HCEC 1CT (cell line): ENCODE measurements around the gene ANKRD29.
"Not testable (repeated sequence)": the region's sequence is repeated elsewhere in the genome, so short reads cannot be mapped to it uniquely, and the experiment has no call there.

Experiments used
- DNase-seq: peaks from one replicate; pipeline ENCODE4 v3.0.0-alpha.2; 2017

Gene ANKRD29

DNA sequence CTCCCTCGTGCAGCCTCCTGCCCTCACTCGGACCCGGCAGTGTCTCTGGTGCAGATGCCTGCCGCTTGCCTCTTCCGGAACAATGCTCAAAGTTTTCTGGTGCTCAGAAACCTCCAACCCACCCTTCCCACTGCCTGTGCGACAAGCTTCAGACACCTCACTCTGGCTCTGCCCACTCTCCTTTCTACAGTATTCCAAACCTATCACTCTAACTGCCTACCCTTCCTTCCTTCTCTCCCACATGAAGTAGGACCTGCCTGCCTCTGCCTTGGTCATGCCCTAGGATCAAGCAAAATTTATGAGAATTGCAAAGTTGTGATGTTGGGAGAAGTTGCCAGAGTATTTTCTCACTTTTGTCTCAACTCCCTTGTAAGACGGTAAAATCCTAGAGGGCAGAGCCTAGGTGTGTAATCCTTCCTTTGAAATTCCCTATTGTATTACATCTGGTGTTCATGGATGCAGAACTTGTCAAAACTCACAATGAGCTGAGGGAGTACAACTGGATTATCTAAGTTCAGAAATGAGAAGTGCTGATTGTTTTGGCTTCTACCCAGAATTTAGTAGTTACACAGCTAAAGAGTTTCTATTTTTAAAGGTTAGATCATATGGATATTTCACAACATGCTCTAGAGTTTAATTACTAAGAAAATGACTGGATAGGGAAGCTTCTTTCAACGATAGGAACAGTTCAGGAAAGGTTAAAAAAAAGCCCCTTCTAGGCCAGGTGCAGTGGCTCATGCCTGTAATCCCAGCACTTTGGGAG, 83.6 kb downstream of the ANKRD29 start:
- DNase-seq: peak; percentile 69

DNA sequence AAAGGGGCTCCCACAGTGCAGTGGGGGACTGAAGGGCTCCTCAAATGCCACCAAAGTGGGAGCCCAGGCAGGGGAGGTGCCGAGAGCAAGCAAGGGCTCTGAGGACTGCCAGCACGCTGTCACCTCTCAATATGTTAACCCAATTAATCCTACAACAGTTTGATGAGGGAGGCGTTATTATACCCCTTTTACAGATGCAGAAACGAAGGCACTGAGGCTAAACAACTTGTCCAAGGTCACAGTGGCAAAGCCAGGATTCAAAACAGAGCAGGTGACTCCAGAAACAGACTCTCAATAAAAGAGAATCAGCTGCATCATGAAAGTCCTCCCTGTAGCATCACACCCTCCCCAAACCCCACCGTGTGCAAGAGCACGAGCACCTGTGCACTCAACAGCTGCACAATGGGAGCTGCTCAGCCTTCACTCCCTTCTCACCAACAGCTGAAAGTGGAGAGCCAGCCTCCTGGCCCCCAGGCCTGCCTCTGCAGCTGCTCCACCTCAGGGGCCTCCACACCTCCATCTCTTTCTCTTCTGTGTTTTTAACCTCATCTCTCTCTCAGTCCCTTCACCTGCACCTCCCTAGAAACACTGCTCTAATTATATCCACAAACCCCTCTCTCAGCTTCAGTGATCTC, 84.5 kb downstream of the ANKRD29 start:
- no peak for DNase-seq

DNA sequence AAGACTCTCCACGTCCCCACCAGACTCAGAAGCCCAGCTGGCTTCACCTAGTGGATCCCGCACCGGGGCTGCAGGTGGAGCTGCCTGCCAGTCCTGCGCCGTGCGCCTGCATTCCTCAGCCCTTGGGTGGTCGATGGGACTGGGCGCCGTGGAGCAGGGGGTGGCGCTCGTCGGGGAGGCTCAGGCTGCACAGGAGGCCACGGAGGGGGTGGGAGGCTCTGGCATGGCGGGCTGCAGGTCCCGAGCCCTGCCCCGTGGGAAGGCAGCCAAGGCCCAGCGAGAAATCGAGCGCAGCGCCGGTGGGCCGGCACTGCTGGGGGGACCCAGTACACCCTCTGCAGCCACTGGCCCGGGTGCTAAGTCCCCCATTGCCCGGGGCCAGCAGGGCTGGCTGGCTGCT, 85.2 kb downstream of the ANKRD29 start:
- DNase-seq: not testable (repeated sequence)

DNA sequence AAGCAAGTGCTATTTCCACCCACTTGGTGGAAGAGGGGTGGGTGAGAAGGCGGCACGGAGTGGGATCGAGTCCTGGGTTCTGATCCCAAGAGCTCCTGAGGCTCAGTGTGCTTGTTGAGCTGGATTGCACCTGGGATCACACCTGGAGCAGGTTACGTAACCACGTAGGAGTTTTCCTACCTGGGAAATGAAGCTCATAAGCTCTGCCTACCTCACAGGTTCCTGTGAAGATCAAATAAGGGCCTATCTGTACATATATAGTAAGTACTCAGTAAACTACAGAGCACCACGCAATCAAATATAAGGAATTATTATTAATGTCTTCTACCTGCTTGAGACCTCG, 87.4 kb downstream of the ANKRD29 start:
- DNase-seq: no peak

GRCh38 chr18:23574611-23575308, 88.0 kb downstream of the ANKRD29 start:
- no peak for DNase-seq

DNA sequence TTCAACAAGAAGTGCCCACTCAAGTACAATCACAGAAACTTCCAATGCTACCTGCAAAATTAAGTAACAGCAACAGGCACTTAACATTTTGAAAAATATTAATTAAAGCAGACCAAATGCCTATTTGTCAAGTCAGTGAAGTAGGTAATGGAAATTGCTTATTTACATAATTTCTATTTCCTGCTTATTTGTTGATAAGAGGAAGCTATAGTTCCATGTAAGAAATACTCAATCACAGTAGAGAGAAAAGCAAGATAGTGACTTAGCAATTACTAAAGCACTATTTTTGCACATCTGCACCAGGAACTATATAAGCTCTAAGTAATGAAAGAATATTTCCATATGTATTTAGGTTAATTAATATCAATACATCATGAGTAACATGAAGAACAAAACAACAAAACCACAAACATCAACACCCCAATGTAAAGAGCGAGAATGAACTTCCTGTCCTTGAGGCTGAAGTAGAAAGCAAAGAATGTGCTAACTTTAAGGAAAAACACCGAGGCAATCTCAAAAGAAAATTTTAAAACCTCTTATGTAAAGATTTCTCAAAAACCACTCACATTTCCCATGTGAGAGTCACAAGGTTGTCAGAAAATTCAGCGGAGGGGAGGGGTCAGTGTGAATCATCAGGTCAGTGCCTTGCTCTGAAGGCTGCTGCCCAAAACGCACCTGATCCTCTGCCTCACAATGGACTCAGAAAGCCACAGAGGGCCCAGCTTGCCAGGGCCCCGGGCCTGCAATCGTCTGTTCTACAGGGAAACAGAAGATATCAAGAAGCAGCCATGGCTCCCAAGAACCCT, 88.9 kb downstream of the ANKRD29 start:
- peak; percentile 85 for DNase-seq

- DNase-seq: no peak
Observed at GRCh38 chr18:23573020-23573419, 89.7 kb downstream of the ANKRD29 start.

DNA sequence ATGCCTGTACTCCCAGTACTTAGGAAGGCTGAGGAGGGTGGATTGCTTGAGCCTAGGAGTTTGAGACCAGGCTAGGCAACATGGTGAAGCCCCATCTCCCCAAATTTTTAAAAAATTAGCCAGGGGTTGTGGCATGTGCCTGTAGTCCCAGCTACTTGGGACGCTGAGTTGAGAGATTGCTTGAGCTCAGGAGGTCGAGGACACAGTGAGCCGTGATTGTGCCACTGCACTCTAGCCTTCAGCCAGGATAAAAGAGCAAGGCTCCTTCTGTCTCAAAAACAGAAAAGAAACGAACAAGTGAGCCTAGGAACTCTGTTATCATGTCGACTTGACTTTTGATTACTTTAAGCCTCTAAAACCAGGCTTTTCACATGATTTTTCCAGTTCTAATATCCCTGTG, 90.1 kb downstream of the ANKRD29 start:
- no peak for DNase-seq

GRCh38 chr18:23572012-23572411, 90.7 kb downstream of the ANKRD29 start:
- DNase-seq: no peak

DNA sequence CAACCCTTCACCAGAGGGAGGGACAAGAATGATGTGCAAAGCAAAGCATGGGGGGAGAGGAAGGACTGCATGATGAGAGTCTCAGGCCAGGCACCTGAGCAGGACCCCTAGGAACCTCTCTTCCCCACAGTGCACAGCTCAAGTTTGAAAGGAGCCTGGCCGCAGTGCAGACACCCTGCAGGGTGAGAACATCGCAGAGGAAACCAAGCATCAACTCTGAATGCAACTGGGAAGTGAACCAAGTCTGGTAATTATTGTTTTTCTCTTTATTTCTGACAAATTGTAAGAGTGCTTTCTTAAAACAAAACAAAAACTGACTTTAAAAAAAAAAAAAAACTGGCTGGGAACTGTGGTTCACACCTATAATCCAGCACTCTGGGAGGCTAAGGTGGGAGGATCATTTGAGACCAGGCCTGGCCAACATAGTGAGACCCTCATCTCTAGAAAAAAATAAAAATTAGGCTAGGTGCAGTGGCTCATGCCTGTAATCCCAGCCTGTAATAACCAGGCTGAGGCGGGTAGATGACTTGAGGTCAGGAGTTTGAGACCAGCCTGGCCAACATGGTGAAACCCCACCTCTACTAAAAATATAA, 91.7 kb downstream of the ANKRD29 start:
- DNase-seq: no peak

DNA sequence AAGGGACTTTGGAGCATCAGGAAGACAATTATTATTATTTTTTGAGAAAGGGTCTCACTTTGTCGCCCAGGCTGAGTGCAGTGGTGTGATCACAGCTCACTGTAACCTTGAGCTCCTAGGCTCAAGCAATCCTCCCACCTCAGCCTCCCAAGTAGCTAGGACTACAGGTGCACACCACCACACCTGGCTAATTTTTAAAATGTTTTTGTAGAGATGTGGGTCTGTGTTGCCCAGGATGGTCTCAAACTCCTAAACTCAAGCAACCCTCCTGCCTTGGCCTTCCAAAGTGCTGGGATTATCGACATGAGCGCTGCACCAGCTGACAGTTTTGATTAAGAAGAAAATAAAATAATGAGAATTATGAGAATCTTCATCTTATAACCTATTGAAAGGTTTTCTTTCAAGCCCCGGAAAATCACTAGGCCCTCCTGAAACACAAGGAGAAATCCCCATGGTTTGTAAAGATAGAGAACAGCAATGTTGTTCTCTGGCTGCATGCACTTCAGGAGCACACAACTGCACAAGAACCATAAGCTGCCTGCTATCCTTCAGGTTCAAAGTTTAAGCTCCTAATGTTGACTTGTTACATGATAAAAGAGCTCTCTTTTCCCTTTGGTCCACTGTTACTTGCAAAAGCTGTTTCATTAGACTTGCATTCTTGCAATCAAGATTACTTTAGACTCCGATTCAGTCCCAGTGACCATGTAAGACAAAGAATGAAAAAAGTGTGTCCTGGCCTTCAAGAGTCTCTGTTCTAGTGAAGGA, 93.2 kb downstream of the ANKRD29 start:
- DNase-seq: no peak

DNA sequence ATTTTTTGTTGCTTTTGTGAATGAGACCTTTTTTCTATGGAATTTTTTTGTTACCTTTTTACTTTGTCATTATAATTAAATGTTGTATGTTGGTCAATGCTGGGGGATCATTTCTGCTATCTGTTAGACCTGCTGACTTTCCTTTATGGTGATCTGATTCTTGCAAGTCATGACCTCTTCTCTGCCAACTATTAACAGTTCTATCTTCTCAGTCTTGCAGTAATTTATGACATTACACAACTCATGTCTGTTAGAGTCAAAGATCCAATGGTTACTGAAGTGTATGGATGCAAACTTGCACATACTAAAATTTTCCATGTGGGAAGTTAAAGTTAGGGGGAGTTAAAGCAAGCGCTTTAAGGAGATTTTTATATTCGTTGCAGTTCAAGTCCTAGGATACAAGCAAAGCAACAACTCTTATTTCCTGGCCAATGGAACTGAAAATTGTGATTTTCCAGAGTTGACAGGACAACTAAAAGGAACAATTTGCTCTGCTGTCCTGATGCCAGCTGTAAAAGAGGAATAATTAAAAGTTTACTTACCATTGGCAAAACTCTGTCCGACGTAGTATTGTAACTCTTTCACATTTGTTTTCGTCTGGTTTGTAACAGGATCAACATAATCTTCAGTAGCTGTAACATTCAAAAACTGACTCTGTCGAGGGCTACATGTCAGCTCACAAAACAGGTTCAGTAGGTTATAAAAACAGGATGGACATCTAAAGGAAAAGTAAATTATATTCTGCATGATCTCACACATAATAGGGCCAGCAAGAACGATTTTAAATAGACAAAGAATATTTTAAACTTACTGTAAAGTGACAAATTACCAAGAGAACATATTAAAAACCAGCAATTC, 94.2 kb downstream of the ANKRD29 start:
- no peak for DNase-seq

DNA sequence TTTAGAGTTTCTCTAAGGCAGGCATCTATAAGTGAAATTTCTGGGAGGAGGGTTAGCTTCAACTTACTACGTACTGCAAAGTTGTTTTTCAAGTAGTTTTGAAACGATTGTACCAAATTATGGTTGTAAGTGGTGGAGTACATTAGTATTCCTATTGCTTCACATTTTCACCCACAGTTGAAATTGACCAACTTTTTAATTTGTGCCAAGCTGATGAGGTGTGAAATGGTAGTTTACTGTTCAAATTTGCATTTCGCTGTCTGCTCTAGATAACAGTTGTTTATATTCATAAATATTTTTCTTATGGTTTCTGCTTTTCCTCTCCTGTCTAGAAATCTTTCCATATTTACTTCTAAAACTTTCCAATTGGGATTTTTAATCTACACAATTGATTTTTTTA, 95.0 kb downstream of the ANKRD29 start:
- DNase-seq: no peak

DNA sequence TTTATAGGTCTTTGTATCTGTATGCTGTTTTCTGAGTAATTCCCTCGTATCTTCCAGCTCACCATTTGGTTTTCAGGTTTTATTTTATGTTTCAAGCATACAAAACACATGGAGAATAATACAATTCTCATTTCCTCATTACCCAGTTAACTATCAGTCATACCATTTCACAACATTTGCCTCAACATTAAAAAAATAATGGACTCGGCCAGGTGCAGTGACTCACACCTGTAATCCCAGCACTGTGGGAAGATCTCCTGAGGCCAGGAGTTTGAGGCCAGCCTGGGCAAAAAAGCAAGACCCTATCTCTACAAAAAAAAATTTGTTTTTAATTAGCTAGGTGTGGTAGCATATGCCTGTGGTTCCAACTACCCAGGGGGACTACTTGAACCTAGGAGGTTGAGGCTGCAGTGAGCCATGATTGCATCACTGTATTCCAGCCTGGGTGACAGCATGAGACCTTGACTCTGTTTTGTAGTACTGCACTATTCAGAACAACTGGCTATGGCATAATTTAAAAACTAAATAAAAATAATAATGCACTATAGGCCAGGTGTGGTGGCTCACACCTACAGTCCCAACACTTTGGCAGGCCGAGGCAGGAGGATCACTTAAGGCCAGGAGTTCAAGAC, 96.7 kb downstream of the ANKRD29 start:
- no peak for DNase-seq

DNA sequence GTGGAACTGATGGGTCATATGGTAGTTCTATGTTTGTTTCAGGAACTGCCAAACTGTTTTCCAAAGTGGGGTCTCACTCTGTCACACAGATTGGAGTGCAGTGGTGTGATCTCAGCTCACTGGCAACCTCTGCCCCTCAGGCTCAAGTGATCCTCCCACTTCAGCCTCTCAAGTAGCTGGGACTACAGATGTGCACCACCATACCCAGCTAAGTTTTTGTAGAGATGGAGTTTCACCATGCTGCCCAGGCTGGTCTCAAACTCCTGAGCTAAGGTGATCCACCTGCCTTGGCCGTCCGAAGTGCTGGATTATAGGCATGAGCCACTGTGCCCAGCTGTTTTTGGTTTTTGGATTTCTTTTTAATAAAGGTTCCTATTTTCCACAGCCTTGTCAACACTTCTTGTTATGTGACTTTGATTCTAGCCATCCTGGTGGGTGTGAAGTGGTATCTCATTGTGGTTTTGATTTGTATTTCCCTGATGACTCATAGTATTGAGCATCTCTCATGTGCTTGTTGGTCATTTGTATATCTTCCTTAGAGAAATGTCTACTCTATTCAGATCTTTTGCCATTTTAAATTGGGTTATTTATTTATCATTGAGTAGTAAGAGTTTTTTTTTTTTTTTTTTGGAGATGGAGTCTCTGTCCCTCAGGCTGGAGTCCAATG, 99.2 kb downstream of the ANKRD29 start:
- peak; percentile 87 for DNase-seq

- DNase-seq: no peak
Observed at GRCh38 chr18:23560186-23560585, 102.5 kb downstream of the ANKRD29 start.

- not testable (repeated sequence) for DNase-seq
Observed at GRCh38 chr18:23557511-23557910, 105.2 kb downstream of the ANKRD29 start.

DNA sequence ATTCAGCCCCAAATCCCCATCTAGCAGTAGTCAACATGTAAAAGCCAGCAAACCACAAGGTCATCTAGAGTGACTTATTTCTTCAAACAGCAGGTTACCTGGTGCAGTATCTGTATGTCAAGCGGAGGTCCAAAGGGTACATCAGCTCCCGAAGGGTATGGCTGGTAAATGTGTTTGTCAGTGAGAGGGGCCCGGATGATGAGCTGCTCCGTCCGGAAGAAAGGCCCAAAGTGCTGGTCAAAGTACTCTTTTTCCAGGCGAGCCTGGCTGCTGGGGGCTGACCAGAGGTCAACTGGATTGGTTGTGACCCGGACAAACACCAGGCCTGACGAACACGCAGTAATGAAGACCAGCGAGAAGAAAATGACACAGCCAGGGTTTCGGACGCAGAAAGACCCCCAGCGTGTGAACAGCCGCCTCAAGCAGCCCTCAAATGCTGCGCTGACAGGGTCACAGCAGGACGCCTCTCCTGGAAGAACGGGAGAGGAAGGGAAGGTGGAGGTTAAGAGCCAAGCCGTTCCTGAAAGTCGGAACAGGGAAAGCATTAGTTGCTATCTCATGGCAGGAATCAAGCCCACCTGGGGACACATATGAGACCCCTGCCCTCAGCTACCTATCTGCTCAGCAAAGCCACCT, 106.4 kb downstream of the ANKRD29 start:
- DNase-seq: no peak

DNA sequence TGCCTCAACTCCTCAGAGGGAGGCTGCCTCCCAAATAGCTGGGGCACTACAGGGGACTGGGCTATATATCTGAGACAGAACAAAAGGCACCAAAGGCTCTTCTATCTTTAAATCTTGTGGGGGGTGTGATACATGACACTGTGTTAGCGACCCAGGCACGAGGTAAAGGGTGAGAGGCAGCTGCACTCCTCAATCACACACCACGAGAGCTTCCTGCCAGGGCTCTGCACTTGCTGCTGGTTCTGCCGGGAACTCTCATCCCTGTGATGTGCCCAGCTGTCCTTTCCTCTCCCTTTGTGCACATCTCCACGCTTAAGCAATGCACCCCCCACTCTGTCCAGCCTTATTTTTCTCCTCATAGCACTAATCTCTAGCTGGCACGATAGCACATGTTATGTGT, 108.8 kb downstream of the ANKRD29 start:
- no peak for DNase-seq

DNA sequence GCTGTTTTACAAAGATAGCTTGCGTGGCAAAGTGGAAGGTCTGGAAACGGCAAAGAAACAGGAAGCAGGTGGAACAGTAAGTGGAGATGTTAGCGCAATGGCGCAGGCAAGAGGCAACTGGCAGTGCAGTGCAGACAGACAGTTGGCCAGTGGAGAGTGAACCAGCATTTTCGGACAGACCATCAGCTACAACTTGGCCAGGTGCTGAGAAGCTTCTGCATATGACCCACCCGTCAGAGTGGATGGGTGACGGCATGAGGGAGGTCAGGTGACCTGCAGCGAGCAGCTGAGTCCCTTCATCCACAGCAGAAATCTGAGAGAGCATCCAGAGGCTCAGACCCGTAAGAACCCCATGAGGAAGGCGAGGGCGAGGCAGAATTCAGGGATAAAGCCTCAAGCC, 110.2 kb downstream of the ANKRD29 start:
- DNase-seq: no peak
